ENCODE data around the gene UBE2N. TPM values are rescaled to one million over a fixed set of nuclear protein-coding genes. Genes with fewer than 3 reads are reported as not detected.

UBE2N gene
- total RNA-seq, 1 donor from 2014 or later: 22.9 TPM

- FAIRE-seq: no peak
- TF ChIP-seq CTCF (IDR thresholded peaks at IDR 0.05; ENCODE audit: insufficient read depth, low read length, severe bottlenecking): no peak
- H3K4me3 ChIP-seq (ENCODE audit: low read depth, low read length): peak within 1 kb of the TSS; percentile 87
These were observed 64.2 kb downstream of the UBE2N start, which contains the start of gene NUDT4 for GRCh38 chr12:93377252-93378195. NUDT4 (plus strand) TSS chr12:93377925; CDS start chr12:93378323, 398 bp downstream.

GRCh38 chr12:93376436-93377251, 65.1 kb downstream of the UBE2N start:
- DNase-seq (ENCODE audit: low read depth) (peak; percentile 70), FAIRE-seq (no peak)
- H3K4me3 ChIP-seq (ENCODE audit: low read depth, low read length): peak overlapping the region; percentile 55
- H3K27me3 ChIP-seq (ENCODE audit: control insufficient read depth, insufficient read depth, low read length): no peaks in the 10 kb centered on the region
- TF ChIP-seq CTCF (IDR thresholded peaks at IDR 0.05; ENCODE audit: insufficient read depth, low read length, severe bottlenecking): no peak
- H3K36me3 ChIP-seq (ENCODE audit: control insufficient read depth, insufficient read depth, low read length): no peaks in the 10 kb centered on the region

More at GRCh38 chr12:93377252-93378195, 64.2 kb downstream of the UBE2N start, which contains the start of gene NUDT4:
- no peaks in the 10 kb centered on the region for H3K36me3 ChIP-seq (ENCODE audit: control insufficient read depth, insufficient read depth, low read length)
- H3K27me3 ChIP-seq (ENCODE audit: control insufficient read depth, insufficient read depth, low read length): no peaks in the 10 kb centered on the region
- DNase-seq (ENCODE audit: low read depth): peak; percentile 73

GRCh38 chr12:93375906-93376305, 65.8 kb downstream of the UBE2N start:
- H3K27me3 ChIP-seq (ENCODE audit: control insufficient read depth, insufficient read depth, low read length): no peaks in the 10 kb centered on the region
- no peak for DNase-seq (ENCODE audit: low read depth)
- no peak for TF ChIP-seq CTCF (IDR thresholded peaks at IDR 0.05; ENCODE audit: insufficient read depth, low read length, severe bottlenecking)
- H3K4me3 ChIP-seq (ENCODE audit: low read depth, low read length): no peak overlapping the region
- no peak for FAIRE-seq
- no peaks in the 10 kb centered on the region for H3K36me3 ChIP-seq (ENCODE audit: control insufficient read depth, insufficient read depth, low read length)

GRCh38 chr12:93373961-93374656, 67.6 kb downstream of the UBE2N start:
- H3K27me3 ChIP-seq (ENCODE audit: control insufficient read depth, insufficient read depth, low read length): no peaks in the 10 kb centered on the region
- H3K36me3 ChIP-seq (ENCODE audit: control insufficient read depth, insufficient read depth, low read length): no peaks in the 10 kb centered on the region
- TF ChIP-seq CTCF (IDR thresholded peaks at IDR 0.05; ENCODE audit: insufficient read depth, low read length, severe bottlenecking): no peak
- H3K4me3 ChIP-seq (ENCODE audit: low read depth, low read length): no peak overlapping the region
- no peak for DNase-seq (ENCODE audit: low read depth)
- FAIRE-seq: no peak

- H3K4me3 ChIP-seq (ENCODE audit: low read depth, low read length): no peak overlapping the region
- no peaks in the 10 kb centered on the region for H3K27me3 ChIP-seq (ENCODE audit: control insufficient read depth, insufficient read depth, low read length)
- no peak for TF ChIP-seq CTCF (IDR thresholded peaks at IDR 0.05; ENCODE audit: insufficient read depth, low read length, severe bottlenecking)
- no peak for FAIRE-seq
- H3K36me3 ChIP-seq (ENCODE audit: control insufficient read depth, insufficient read depth, low read length): no peaks in the 10 kb centered on the region
- no peak for DNase-seq (ENCODE audit: low read depth)
These were observed 70.8 kb downstream of the UBE2N start for GRCh38 chr12:93370947-93371346.

Data from bronchial epithelial cell (primary cell).